ENCODE measurements around the gene GTF2H4.

The GTF2H4 gene

DNA sequence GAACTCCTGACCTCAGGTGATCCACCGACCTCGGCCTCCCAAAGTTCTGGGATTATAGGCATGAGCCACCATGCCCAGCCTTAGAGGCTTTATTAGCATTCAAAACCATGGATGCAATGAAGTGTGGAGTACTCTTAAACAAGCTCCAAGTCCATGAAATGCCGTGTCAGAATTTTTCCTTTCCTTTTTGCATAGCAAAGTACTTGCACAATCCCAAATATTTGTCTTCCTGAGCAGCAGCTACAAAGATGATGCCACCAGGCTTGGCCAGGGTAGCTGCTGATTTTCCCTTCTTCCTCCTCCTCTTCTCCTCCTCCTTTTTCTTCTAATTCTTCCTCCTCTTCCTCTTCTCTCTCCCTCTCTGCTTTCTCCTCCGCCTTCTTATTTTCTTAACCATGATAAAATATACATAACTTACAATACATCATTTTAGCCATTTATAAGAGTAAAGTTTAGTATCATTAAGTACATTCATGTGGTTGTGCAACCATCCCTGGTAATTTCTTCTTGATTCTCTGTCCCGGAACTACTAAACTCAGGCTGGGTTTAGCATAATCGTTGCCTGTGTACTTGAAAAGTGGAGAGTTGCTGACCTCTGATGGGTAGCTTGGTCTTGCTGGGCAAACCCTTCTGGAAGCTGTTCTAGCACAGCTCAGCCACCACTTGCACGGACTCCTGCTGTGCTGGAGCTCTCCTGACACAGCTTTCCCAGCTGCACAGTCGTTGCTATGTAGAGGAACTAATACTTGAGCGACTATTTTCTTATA lies 53.1 kb downstream of the GTF2H4 start:
- DNase-seq, result peak in 1 of 4 experiments; percentile 11

GRCh38 chr6:30962716-30963115 lies 54.7 kb downstream of the GTF2H4 start:
- DNase-seq, result no peak

GRCh38 chr6:30963641-30964040 lies 55.6 kb downstream of the GTF2H4 start:
- no peak for DNase-seq

Data from suppressor macrophage (primary cell).